ENCODE data around the gene ADGRV1.

Gene ADGRV1

DNA sequence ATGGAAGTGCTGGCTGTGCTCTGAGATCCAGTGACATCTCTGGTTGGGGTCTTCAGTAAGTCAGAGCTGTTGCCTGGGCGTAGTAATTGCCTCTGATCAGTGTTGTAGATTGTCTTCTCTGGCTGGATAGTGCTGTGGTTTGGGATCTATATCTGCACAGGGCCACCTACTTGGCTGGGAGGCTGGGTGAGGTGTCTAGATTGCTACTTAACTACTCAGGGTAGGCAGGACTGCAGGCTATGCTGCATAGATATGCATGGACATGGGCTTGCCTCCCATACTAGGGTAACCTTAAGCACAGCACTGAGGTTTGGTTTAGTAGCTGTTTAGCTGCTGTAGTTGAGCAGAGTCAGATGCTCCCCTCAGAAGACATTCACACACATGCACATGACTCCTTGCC, 181.0 kb downstream of the ADGRV1 start:
- TF ChIP-seq, protein P1, sequence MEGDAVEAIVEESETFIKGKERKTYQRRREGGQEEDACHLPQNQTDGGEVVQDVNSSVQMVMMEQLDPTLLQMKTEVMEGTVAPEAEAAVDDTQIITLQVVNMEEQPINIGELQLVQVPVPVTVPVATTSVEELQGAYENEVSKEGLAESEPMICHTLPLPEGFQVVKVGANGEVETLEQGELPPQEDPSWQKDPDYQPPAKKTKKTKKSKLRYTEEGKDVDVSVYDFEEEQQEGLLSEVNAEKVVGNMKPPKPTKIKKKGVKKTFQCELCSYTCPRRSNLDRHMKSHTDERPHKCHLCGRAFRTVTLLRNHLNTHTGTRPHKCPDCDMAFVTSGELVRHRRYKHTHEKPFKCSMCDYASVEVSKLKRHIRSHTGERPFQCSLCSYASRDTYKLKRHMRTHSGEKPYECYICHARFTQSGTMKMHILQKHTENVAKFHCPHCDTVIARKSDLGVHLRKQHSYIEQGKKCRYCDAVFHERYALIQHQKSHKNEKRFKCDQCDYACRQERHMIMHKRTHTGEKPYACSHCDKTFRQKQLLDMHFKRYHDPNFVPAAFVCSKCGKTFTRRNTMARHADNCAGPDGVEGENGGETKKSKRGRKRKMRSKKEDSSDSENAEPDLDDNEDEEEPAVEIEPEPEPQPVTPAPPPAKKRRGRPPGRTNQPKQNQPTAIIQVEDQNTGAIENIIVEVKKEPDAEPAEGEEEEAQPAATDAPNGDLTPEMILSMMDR (conservative IDR thresholded peaks at IDR 0.05; ENCODE audit: low read depth, low read length), result no peak
- no peak for DNase-seq (ENCODE audit: low read depth)

DNA sequence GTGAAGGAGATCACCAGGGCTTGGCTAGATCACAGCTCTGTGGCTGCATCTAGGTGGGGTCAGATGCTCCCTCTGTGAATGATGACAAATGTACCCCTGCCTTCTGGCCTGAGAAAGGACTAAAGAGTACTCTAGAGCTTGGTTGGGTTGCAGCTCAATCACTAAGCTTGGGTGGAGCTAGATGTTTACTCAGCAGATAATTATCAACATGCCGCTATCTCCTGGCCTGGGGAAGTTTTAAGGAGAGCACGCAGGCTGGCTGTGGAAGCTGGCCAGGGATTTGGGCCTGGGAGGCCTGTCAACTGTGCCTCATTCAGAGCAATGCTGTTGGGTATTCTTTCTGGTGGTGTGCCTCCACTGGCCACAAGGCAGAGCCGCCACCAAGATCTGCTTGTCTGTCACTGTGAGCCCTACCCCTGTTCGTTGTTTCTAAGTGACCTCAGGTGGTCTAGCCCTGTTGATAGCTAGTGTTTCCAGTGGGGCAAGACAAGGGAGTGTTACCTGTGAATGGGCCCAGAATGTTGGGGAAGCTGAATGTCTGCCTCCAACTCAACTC, 181.7 kb downstream of the ADGRV1 start:
- TF ChIP-seq, protein P1 (conservative IDR thresholded peaks at IDR 0.05; ENCODE audit: low read depth, low read length), result no peak
- no peak overlapping the region for H3K4me3 ChIP-seq (ENCODE audit: low read length)
- no peak for DNase-seq (ENCODE audit: low read depth)

More for the DNA sequence above, 181.0 kb downstream of the ADGRV1 start:
- H3K4me3 ChIP-seq (ENCODE audit: low read length), result no peak overlapping the region

DNA sequence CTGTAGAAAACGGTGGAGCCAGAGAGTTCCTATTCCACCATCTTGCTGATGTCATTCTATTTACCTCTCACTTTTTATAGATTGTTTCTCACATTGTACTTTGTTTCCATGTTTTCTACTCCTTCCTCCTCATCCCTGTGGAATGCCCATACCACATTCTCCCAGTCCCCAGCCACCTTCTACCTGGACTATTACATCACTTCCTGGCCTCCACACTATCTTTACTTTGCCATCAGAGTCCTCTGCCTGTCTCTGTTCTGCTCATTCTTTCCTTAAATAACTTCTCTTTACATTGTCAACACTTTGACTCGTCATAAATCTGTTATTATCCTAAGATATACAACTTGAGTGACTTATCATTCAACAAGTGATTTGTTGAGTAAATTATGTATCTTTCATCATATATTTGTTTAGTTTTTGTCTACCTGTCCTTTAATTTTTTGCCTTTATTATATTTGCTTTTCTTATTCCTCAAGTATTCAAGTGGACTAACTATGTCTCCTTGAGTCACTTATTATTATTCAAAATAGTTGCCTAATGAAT, 182.5 kb downstream of the ADGRV1 start:
- no peak for DNase-seq (ENCODE audit: low read depth)
- TF ChIP-seq, protein P1 (conservative IDR thresholded peaks at IDR 0.05; ENCODE audit: low read depth, low read length), result no peak
- no peak overlapping the region for H3K4me3 ChIP-seq (ENCODE audit: low read length)

DNA sequence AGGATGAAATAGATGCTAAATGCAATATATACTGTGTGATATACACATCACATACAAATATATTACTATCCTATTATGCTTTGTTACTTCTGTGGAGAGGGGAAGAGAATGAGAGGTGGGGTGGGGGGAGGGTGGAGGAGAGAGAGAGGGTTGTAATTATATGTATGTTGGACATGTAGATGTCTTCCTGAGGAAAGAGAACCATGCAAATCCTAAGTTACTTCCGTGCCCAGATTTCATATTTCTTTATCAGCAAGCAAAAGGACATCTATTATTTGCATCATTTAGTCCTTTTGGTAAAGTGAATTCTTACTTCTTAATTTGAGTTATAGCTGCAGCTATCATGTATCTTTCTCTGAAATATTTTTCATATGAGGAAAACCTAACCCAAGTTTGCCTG, 187.5 kb downstream of the ADGRV1 start:
- no peak for DNase-seq (ENCODE audit: low read depth)
- TF ChIP-seq, protein P1 (conservative IDR thresholded peaks at IDR 0.05; ENCODE audit: low read depth, low read length), result no peak
- H3K4me3 ChIP-seq (ENCODE audit: low read length), result no peak overlapping the region

DNA sequence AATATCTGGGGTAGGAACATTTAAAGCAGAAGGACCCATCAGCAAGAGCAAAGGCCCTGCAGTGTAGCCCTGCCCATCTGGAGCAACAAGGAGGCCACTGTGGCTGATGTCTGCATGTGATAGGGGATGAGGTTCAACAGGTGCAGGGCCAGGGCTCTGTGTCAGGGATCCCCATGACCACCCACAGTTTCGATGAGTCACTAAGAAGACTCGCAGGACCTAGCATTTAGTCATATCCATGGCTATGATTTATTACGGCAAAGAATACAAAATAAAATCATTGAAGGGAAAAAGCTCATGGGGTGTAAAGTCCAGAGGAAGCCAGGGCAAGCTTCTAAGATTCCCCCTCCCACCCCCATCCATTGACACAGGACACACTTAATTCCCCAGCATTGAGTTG, 188.6 kb downstream of the ADGRV1 start:
- TF ChIP-seq, protein P1 (conservative IDR thresholded peaks at IDR 0.05; ENCODE audit: low read depth, low read length), result no peak
- H3K4me3 ChIP-seq (ENCODE audit: low read length), result no peak overlapping the region
- DNase-seq (ENCODE audit: low read depth), result peak; percentile 36

DNA sequence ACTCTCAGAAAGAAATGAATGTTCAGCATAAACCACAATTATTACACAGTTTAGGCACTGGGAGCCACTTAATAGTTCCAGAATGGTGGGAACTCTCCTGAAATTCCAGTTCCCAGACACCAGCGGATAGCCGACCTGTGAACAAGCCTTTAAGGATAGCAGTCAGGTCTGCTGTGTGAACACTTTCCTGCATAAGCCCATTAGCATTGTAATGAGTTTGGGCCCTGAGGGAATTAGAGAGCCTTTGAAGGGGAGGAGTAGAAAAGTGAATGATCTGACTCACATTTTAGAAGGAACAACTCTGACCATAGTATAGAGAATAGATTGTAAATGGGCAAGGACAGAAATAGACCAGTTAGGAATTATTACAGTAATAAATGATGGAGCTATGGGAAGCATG, 189.1 kb downstream of the ADGRV1 start:
- peak; percentile 10 for DNase-seq (ENCODE audit: low read depth)
- H3K4me3 ChIP-seq (ENCODE audit: low read length), result no peak overlapping the region
- TF ChIP-seq, protein P1 (conservative IDR thresholded peaks at IDR 0.05; ENCODE audit: low read depth, low read length), result no peak

DNA sequence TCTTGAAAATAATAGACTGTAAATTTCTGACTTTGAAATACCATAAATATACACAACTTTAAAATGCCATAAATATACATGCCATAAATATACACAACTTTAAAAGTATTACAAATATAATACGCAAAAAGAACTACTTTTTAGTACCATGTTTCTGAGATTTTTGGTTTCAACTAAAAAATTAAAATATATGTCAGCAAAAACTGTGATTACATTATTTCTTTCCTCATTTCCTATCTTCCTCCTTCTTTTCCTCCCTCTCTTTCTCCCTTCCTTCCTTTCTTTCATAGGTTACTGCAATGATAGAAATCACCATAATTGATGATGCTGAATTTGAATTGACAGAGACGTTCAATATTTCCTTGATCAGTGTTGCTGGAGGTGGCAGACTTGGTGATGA, 200.5 kb downstream of the ADGRV1 start:
- TF ChIP-seq, protein P1 (conservative IDR thresholded peaks at IDR 0.05; ENCODE audit: low read depth, low read length), result no peak
- H3K4me3 ChIP-seq (ENCODE audit: low read length), result no peak overlapping the region
- no peak for DNase-seq (ENCODE audit: low read depth)

Data from retinal pigment epithelial cell (primary cell).